K562 (cell line): ENCODE results near the gene SAMD11. TPM values are rescaled to one million over a fixed set of nuclear protein-coding genes. Genes with fewer than 3 reads are reported as not detected.
A peak's percentile ranks its signal among the peaks of the same experiment; 100 is the strongest.

Experiments used
- ATAC-seq: fragments of 200-7000 bp; cut with Tn5 transposase; 3 replicates; pipeline ENCODE4 v1.9.1; 2020; ENCODE audit warnings: moderate library complexity
- BruUV-seq: library from RNA; stranded (reverse); fragments of 400-500 nt; replicated peaks from 2 replicates; lab custom pipeline; 2021; lab: Mats Ljungman, UMichigan
- CTCF ChIA-PET: fragments of 300-600 bp; formaldehyde crosslinking; extraction: SDS; loops from one replicate; lab custom pipeline; 2021; ENCODE audit warnings: low intra/inter-chr PET ratio; lab: Yijun Ruan, JAX
- POLR2A ChIA-PET: fragments of 300-600, 350-650 bp; sonication (Branson Sonifier 250); formaldehyde crosslinking; extraction: SDS; loops from one replicate; lab custom pipeline; 2021; ENCODE audit warnings: antibody characterized with exemption, inconsistent platforms; lab: Yijun Ruan, JAX
- DNase-seq, 4 experiments: peaks; one replicate each; pipeline versions ENCODE4 v3.0.0 to v3.0.0-alpha.2; 2011 to 2018; ENCODE audit warnings: low spot score in 3 of 4, mixed read lengths in 3 of 4; ENCODE audit errors: extremely low read depth in 1 of 4
- FAIRE-seq: peaks from 2 replicates; lab custom pipeline; 2011; peaks lifted over from hg19 to GRCh38; lab: Jason Lieb, UNC
- H2AFZ ChIP-seq: 2 replicates; pipeline ENCODE4 v1.6.0; 2011; ENCODE audit warnings: low read depth, low read length, control low read depth, inconsistent platforms
- H3K27ac ChIP-seq: fragments of 200-600 bp; 3 replicates; pipeline ENCODE4 v1.8.0; 2011; ENCODE audit warnings: low read depth, mild to moderate bottlenecking, control low read depth, inconsistent platforms, low read length, moderate library complexity, mixed read lengths; ENCODE audit errors: extremely low read depth
- H3K27me3 ChIP-seq, 2 experiments: fragments of 300-600 bp in 1 of 2; 2 replicates in 1 of 2; 3 replicates in 1 of 2; pipeline versions ENCODE4 v1.6.0 to v1.8.0; 2011; ENCODE audit warnings: inconsistent platforms in 2 of 2, low read length in 2 of 2, mild to moderate bottlenecking in 1 of 2, mixed read lengths in 1 of 2, moderate library complexity in 1 of 2; ENCODE audit not compliant: control insufficient read depth in 2 of 2, insufficient read depth in 2 of 2
- H3K36me3 ChIP-seq: fragments of 300-600 bp; 3 replicates; pipeline ENCODE4 v1.8.0; 2011; ENCODE audit warnings: mild to moderate bottlenecking, low read length, inconsistent platforms; ENCODE audit not compliant: control insufficient read depth, insufficient read depth
- H3K4me1 ChIP-seq, 2 experiments: fragments of 200-600 bp in 1 of 2; replicated peaks in 1 of 2; 2 replicates in 1 of 2; 3 replicates in 1 of 2; pipeline versions ENCODE4 v1.5.1 to v1.8.0; 2011; ENCODE audit warnings: inconsistent platforms in 2 of 2, low read length in 2 of 2, mild to moderate bottlenecking in 1 of 2, mixed read lengths in 1 of 2, moderate library complexity in 1 of 2; ENCODE audit not compliant: control insufficient read depth in 2 of 2, insufficient read depth in 2 of 2
- H3K4me2 ChIP-seq: 2 replicates; pipeline ENCODE4 v1.6.1; 2011; ENCODE audit warnings: low read length, control low read depth, inconsistent platforms, mixed read lengths; ENCODE audit not compliant: insufficient read depth
- H3K4me3 ChIP-seq: fragments of 200-600 bp; sonication (generic), shearing (Covaris generic); 2 replicates; pipeline ENCODE4 v1.5.1; 2016; ENCODE audit warnings: control low read depth, inconsistent platforms
- H3K79me2 ChIP-seq: fragments of 200-600 bp; 3 replicates; pipeline ENCODE4 v1.8.0; 2011; ENCODE audit warnings: low read length, inconsistent platforms; ENCODE audit not compliant: control insufficient read depth, insufficient read depth
- H3K9ac ChIP-seq, 2 experiments: 2 replicates each; pipeline versions ENCODE4 v1.6.0 to v1.6.1; 2011; ENCODE audit warnings: low read depth in 2 of 2, low read length in 2 of 2, control low read depth in 1 of 2, inconsistent platforms in 1 of 2, mild to moderate bottlenecking in 1 of 2, mixed read lengths in 1 of 2; ENCODE audit not compliant: insufficient read depth in 1 of 2
- H3K9me1 ChIP-seq: one replicate; pipeline ENCODE4 v1.6.0; 2011; ENCODE audit warnings: inconsistent platforms, mild to moderate bottlenecking, low read length, moderate library complexity; ENCODE audit not compliant: control insufficient read depth, insufficient read depth
- H3K9me3 ChIP-seq: replicated peaks from 2 replicates; pipeline ENCODE4 v1.5.1; 2011; ENCODE audit warnings: low read depth, low read length, inconsistent platforms; ENCODE audit not compliant: control insufficient read depth, insufficient read depth
- H4K20me1 ChIP-seq: replicated peaks from 2 replicates; pipeline ENCODE4 v1.6.1; 2011; ENCODE audit warnings: low read length, inconsistent platforms, mixed read lengths; ENCODE audit not compliant: control insufficient read depth, insufficient read depth
- CEBPZ ChIP-seq: fragments of 150-350 bp; IDR thresholded peaks from 2 replicates; pipeline ENCODE4 v1.6.1; 2014; ENCODE audit warnings: low read depth, mild to moderate bottlenecking, low read length, borderline replicate concordance
- KHSRP ChIP-seq: fragments of 450-650 bp; IDR thresholded peaks from 2 replicates; pipeline ENCODE4 v1.6.1; 2017
- MAFF ChIP-seq: IDR thresholded peaks from 2 replicates; pipeline ENCODE4 v1.6.1; 2012; ENCODE audit warnings: low read length, improper control_type of control experiment
- NCOA6 ChIP-seq: fragments of 450-650 bp; IDR thresholded peaks from 2 replicates; pipeline ENCODE4 v1.6.1; 2017; ENCODE audit warnings: mild to moderate bottlenecking
- PHB ChIP-seq: fragments of 250-450 bp; sonication (Bioruptor Pico); IDR thresholded peaks from 2 replicates; pipeline ENCODE4 v1.5.0; 2021
- PHF20 ChIP-seq: fragments of 450-650 bp; IDR thresholded peaks from 2 replicates; pipeline ENCODE4 v1.6.1; 2018; ENCODE audit not compliant: partially characterized antibody
- SMARCE1 ChIP-seq: fragments of 450-650 bp; IDR thresholded peaks from 2 replicates; pipeline ENCODE4 v1.7.1; 2016; ENCODE audit warnings: mild to moderate bottlenecking
- SRSF9 ChIP-seq: fragments of 200-400 bp; formaldehyde crosslinking; IDR thresholded peaks from 2 replicates; pipeline ENCODE4 v1.6.1; 2017; ENCODE audit warnings: low read depth, low read length, borderline replicate concordance
- STAT6 ChIP-seq: sonication (generic); formaldehyde crosslinking; IDR thresholded peaks from 2 replicates; pipeline ENCODE4 v1.8.1; 2023; ENCODE audit warnings: mild to moderate bottlenecking, missing genetic modification reagents
- TAF1 ChIP-seq: IDR thresholded peaks from 2 replicates; pipeline ENCODE4 v1.6.1; 2011; ENCODE audit warnings: mild to moderate bottlenecking, low read length, moderate library complexity; ENCODE audit not compliant: insufficient read depth, control insufficient read depth, severe bottlenecking; ENCODE audit errors: extremely low read depth
- ZBTB7A ChIP-seq: IDR thresholded peaks from 2 replicates; pipeline ENCODE4 v1.6.1; 2011; ENCODE audit warnings: low read depth, mild to moderate bottlenecking, low read length, moderate library complexity, borderline replicate concordance; ENCODE audit not compliant: control insufficient read depth
- ZNF174 ChIP-seq: fragments of 250-450 bp; sonication (Bioruptor Pico); IDR thresholded peaks from 2 replicates; pipeline ENCODE4 v1.4.0; 2020; ENCODE audit warnings: mild to moderate bottlenecking
- ZNF354B ChIP-seq: fragments of 250-450 bp; sonication (Bioruptor Pico); IDR thresholded peaks from 2 replicates; pipeline ENCODE4 v1.4.0; 2020
- WGBS: fragments of 100-300 bp; shearing (Covaris generic); methylation state at CpG from one replicate; pipeline ENCODE4 v1.1.6; 2016; ENCODE audit warnings: low coverage, mixed read lengths; ENCODE audit not compliant: insufficient coverage; ENCODE audit errors: missing lambda C conversion rate; 5-methylcytosine and 5-hydroxymethylcytosine counted together
- in situ Hi-C: fragments of 300-500 bp; cut with MboI; formaldehyde crosslinking; loops from 4 replicates; pipeline ENCODE4 v1.15.0; 2018; ENCODE audit warnings: inconsistent platforms, mixed read lengths
- intact Hi-C: fragments of 100-400 bp; cut with micrococcal nuclease; formaldehyde crosslinking; loops from 2 replicates; pipeline ENCODE4 v1.14.2; 2022
- polyA plus RNA-seq, 8 experiments: library from polyadenylated mRNA; depleted of rRNA in 4 of 8; stranded (reverse) in 5 of 8; unstranded in 3 of 8; fragments of >200 nt; fragmentation: Nextera tagmentation in 2 of 8; fragmentation: Illumina TruSeq in 1 of 8; extraction: Ambion mirVana in 2 of 8; extraction: Trizol in 1 of 8; gene quantifications; 2 replicates each; pipeline versions ENCODE4 v1.2.1 to v1.2.3, GENCODE V29; 2011 to 2014; ENCODE audit warnings: inconsistent platforms in 1 of 8, missing spikeins in 1 of 8
- total RNA-seq, 7 experiments: library from RNA; depleted of rRNA in 6 of 7; stranded (reverse); fragments of >200 nt in 6 of 7; fragmentation: Illumina TruSeq in 2 of 7; extraction: Trizol in 2 of 7; gene quantifications; 2 replicates each; pipeline versions ENCODE4 v1.2.1 to v1.2.3, GENCODE V29; 2011 to 2021; ENCODE audit warnings: low replicate concordance in 1 of 7

SAMD11 gene
- total and polyA plus RNA-seq, 9 of the 15 experiments (the other 6 are each of a cell fraction or from before 2014, with no cell fraction given) = 0.07 to 0.82 (median 0.11) TPM; not detected in 2

- TF ChIP-seq ZBTB7A = no peak
- no peak for TF ChIP-seq SMARCE1
- no peak for TF ChIP-seq CEBPZ
- no peak for TF ChIP-seq KHSRP
- no peak for TF ChIP-seq ZNF174 (CRISPR knock-in tag)
Measured at GRCh38 chr1:959731-960362, 36.1 kb downstream of the SAMD11 start (continued).

- in situ Hi-C loops (no loop called here), intact Hi-C loops (no loop called here)
- peak; percentile 82 for ATAC-seq
- H3K9ac ChIP-seq = peak within 1 kb of the TSS; percentile 68 to 94
- H3K36me3 ChIP-seq = peaks cover 61% of the 10 kb centered on the region
- peak within 1 kb of the TSS; percentile 88 for H3K4me3 ChIP-seq
- peaks cover 13 to 78% of the 10 kb centered on the region in 2 experiments for H3K4me1 ChIP-seq
- ChIA-PET CTCF (no interaction called here), POLR2A (interaction anchor here (1.3 kb wide), 1 partner anchor 41 kb away, joined by 3 read pairs; no protein-coding TSS in a partner anchor)
- peak; percentile 73 for FAIRE-seq
- H4K20me1 ChIP-seq = peaks cover 7% of the 10 kb centered on the region
- peak within 1 kb of the TSS; percentile 79 for H3K4me2 ChIP-seq
- H3K9me3 ChIP-seq = no peaks in the 10 kb centered on the region
- H3K9me1 ChIP-seq = no peaks in the 10 kb centered on the region
- peak within 1 kb of the TSS; percentile 69 for H2AFZ ChIP-seq
- peak; percentile 85 to 92 (median 88) for DNase-seq
- no TSS peak for BruUV-seq
- H3K27ac ChIP-seq = peak within 1 kb of the TSS; percentile 71; the same call in 2 of the 3 replicates
- H3K79me2 ChIP-seq = peaks cover 46% of the 10 kb centered on the region
- under 1% methylated on average over 44 of the region's 109 CpGs for WGBS
- no peaks in the 10 kb centered on the region for H3K27me3 ChIP-seq
- TF ChIP-seq NCOA6 (no peak), STAT6 (no peak), MAFF (no peak), ZNF354B (no peak), TAF1 (no peak), PHB (no peak), SRSF9 (no peak), PHF20 (no peak)
Measured at GRCh38 chr1:960363-961131, 36.8 kb downstream of the SAMD11 start, which contains the start of gene KLHL17. Gene KLHL17 (plus strand): TSS chr1:960584. CDS start chr1:960694, 110 bp downstream.
